ENCODE results near the gene LRFN2. TPM values are rescaled to one million over a fixed set of nuclear protein-coding genes. Genes with fewer than 3 reads are reported as not detected.

Gene LRFN2
- polyA plus RNA-seq, 1 of the 3 experiments (the other 2 are of a cell fraction), result 0.02 TPM

- POLR2A ChIA-PET, result interaction anchor here (0.6 kb wide), 1 partner anchor 14 kb away, joined by 3 read pairs; no protein-coding TSS in a partner anchor
- no peak overlapping the region for H2AFZ ChIP-seq (ENCODE audit: low read depth)
- no peaks in the 10 kb centered on the region for H3K36me3 ChIP-seq (replicated peaks in 1 of 2; ENCODE audit: control insufficient read depth in 1 of 2, insufficient read depth in 2 of 2, low read length in 1 of 2)
- no peak overlapping the region for H3K4me3 ChIP-seq (ENCODE audit: low read depth in 2 of 2, low read length in 1 of 2)
- no peak overlapping the region for H3K9ac ChIP-seq
- H3K79me2 ChIP-seq (ENCODE audit: insufficient read depth), result no peaks in the 10 kb centered on the region
- no peaks in the 10 kb centered on the region for H3F3A ChIP-seq (replicated peaks; ENCODE audit: insufficient read depth)
- DNase-seq, result no peak
- H3K9me3 ChIP-seq, result no peaks in the 10 kb centered on the region
- no peak overlapping the region for H3K4me2 ChIP-seq
- CTCF ChIA-PET, result interaction anchor here (0.8 to 2.6 kb wide), 7 partner anchors 7 to 123 kb away, joined by 3 to 8 read pairs (median 3); no protein-coding TSS in a partner anchor
- no peaks in the 10 kb centered on the region for H3K9me2 ChIP-seq
- peaks cover 0 to 36% of the 10 kb centered on the region in 2 experiments; a peak in 1 of 4 replicates for H3K4me1 ChIP-seq (ENCODE audit: control insufficient read depth in 1 of 2, insufficient read depth in 2 of 2, low read depth in 1 of 2, low read length in 1 of 2)
- no peak for TF ChIP-seq YY1 (IDR thresholded peaks at IDR 0.05; ENCODE audit: low read depth)
- TF ChIP-seq, protein P1, sequence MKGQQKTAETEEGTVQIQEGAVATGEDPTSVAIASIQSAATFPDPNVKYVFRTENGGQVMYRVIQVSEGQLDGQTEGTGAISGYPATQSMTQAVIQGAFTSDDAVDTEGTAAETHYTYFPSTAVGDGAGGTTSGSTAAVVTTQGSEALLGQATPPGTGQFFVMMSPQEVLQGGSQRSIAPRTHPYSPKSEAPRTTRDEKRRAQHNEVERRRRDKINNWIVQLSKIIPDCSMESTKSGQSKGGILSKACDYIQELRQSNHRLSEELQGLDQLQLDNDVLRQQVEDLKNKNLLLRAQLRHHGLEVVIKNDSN (IDR thresholded peaks at IDR 0.05; ENCODE audit: borderline replicate concordance, low read depth), result no peak
- TF ChIP-seq FOSL2 (IDR thresholded peaks at IDR 0.05; ENCODE audit: borderline replicate concordance, low read depth), result no peak
- TF ChIP-seq JUND (IDR thresholded peaks at IDR 0.05), result no peak
- TF ChIP-seq RCOR1 (IDR thresholded peaks at IDR 0.05; ENCODE audit: low read length), result no peak
- no peak for TF ChIP-seq SMC3 (IDR thresholded peaks at IDR 0.05; ENCODE audit: low read depth, low read length)
- TF ChIP-seq, protein P2, sequence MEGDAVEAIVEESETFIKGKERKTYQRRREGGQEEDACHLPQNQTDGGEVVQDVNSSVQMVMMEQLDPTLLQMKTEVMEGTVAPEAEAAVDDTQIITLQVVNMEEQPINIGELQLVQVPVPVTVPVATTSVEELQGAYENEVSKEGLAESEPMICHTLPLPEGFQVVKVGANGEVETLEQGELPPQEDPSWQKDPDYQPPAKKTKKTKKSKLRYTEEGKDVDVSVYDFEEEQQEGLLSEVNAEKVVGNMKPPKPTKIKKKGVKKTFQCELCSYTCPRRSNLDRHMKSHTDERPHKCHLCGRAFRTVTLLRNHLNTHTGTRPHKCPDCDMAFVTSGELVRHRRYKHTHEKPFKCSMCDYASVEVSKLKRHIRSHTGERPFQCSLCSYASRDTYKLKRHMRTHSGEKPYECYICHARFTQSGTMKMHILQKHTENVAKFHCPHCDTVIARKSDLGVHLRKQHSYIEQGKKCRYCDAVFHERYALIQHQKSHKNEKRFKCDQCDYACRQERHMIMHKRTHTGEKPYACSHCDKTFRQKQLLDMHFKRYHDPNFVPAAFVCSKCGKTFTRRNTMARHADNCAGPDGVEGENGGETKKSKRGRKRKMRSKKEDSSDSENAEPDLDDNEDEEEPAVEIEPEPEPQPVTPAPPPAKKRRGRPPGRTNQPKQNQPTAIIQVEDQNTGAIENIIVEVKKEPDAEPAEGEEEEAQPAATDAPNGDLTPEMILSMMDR (IDR thresholded peaks at IDR 0.05), result no peak
- TF ChIP-seq, protein P3, sequence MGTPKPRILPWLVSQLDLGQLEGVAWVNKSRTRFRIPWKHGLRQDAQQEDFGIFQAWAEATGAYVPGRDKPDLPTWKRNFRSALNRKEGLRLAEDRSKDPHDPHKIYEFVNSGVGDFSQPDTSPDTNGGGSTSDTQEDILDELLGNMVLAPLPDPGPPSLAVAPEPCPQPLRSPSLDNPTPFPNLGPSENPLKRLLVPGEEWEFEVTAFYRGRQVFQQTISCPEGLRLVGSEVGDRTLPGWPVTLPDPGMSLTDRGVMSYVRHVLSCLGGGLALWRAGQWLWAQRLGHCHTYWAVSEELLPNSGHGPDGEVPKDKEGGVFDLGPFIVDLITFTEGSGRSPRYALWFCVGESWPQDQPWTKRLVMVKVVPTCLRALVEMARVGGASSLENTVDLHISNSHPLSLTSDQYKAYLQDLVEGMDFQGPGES (IDR thresholded peaks at IDR 0.05; ENCODE audit: low read depth, low read length), result no peak
- TF ChIP-seq, protein P4, sequence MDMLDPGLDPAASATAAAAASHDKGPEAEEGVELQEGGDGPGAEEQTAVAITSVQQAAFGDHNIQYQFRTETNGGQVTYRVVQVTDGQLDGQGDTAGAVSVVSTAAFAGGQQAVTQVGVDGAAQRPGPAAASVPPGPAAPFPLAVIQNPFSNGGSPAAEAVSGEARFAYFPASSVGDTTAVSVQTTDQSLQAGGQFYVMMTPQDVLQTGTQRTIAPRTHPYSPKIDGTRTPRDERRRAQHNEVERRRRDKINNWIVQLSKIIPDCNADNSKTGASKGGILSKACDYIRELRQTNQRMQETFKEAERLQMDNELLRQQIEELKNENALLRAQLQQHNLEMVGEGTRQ (IDR thresholded peaks at IDR 0.05; ENCODE audit: borderline replicate concordance, low read depth, low read length), result no peak
- TF ChIP-seq GATA2 (CRISPR knock-in tag; IDR thresholded peaks at IDR 0.05), result no peak
- TF ChIP-seq, protein P5, sequence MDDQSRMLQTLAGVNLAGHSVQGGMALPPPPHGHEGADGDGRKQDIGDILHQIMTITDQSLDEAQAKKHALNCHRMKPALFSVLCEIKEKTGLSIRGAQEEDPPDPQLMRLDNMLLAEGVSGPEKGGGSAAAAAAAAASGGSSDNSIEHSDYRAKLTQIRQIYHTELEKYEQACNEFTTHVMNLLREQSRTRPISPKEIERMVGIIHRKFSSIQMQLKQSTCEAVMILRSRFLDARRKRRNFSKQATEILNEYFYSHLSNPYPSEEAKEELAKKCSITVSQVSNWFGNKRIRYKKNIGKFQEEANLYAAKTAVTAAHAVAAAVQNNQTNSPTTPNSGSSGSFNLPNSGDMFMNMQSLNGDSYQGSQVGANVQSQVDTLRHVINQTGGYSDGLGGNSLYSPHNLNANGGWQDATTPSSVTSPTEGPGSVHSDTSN (IDR thresholded peaks at IDR 0.05), result no peak
- no peak for TF ChIP-seq NFIC (IDR thresholded peaks at IDR 0.05; ENCODE audit: borderline replicate concordance)
- no peak for TF ChIP-seq SIN3A (IDR thresholded peaks at IDR 0.05; ENCODE audit: borderline replicate concordance, low read depth, low read length)
- TF ChIP-seq TCF12 (IDR thresholded peaks at IDR 0.05), result no peak
- 0% methylated on average over 2 of the region's 3 CpGs for WGBS (ENCODE audit: low lambda C conversion rate)
- H3K27me3 ChIP-seq (ENCODE audit: insufficient read depth), result no peaks in the 10 kb centered on the region
- H4K20me1 ChIP-seq (ENCODE audit: insufficient read depth), result no peaks in the 10 kb centered on the region
- peak overlapping the region in 1 of 2 experiments; percentile 43; a peak in 1 of 4 replicates for H3K27ac ChIP-seq (ENCODE audit: low read depth in 2 of 2, low read length in 1 of 2)
Observed at GRCh38 chr6:40535110-40535818, 51.9 kb downstream of the LRFN2 start.
